ENCODE results near the gene GRID1.

GRID1 gene

DNA sequence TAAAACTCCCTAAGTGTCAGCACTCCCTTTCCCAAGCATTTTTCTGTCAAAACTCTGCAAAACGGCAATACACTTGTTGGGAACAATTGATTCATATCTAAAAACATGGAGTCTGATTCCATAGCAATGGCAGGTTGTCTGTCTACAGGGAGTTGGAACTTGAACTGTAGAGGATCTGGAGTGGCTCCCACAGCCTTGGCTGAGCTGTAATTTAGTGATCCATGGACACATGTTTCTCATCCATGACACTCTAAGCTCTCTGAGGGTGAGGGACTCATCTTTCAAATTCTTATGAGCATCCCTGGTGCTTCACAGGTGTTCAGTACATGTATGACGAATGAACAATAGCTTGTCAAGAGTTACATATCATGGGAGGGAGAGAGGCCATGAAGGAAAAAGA is 466.1 kb downstream of the GRID1 start:
- TF ChIP-seq GATA2 (IDR thresholded peaks at IDR 0.05; ENCODE audit: low read depth, low read length) (no peak), GATA3 (IDR thresholded peaks at IDR 0.05; ENCODE audit: low read depth, low read length) (no peak)

DNA sequence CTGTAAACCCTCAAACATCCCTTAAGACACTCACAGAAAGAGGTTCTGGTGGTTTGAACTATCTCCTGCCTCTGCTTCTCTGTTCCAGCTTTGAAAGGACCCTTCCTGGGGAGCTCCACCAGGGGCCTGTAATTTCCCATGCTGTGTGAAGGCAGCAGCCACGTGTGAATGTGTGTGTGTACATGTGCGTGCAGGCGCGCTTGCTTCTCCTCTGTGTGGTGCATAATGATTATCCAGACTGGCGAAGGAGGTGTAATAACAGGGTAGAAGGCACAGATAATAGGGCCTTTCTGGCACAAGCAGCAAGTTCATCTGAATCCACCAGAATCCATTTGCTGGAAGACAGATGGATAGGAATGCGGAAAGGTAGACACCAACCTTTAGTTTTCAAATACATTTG is 466.5 kb downstream of the GRID1 start:
- no peak for TF ChIP-seq GATA3 (IDR thresholded peaks at IDR 0.05; ENCODE audit: low read depth, low read length)
- no peak for TF ChIP-seq GATA2 (IDR thresholded peaks at IDR 0.05; ENCODE audit: low read depth, low read length)

DNA sequence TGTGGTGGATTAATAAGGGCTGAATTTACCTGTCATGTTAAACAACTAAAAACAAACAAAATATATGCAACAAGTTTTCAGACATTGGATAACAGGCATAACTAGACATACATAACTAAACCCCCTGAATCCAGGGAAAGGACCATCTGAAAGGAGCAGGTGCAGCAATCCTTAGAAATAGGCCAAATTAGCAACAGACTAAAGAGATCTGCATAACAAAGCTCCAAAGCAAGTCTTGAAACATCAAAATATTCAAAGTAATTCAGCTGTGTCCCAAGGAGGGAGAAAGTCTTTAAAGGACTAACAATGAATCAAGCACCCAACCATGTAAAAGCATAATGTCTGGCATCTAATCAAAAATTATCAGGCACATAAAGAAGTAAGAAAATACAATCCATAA is 475.1 kb downstream of the GRID1 start:
- TF ChIP-seq GATA2 (IDR thresholded peaks at IDR 0.05; ENCODE audit: low read depth, low read length) = no peak
- TF ChIP-seq GATA3 (IDR thresholded peaks at IDR 0.05; ENCODE audit: low read depth, low read length) = no peak

DNA sequence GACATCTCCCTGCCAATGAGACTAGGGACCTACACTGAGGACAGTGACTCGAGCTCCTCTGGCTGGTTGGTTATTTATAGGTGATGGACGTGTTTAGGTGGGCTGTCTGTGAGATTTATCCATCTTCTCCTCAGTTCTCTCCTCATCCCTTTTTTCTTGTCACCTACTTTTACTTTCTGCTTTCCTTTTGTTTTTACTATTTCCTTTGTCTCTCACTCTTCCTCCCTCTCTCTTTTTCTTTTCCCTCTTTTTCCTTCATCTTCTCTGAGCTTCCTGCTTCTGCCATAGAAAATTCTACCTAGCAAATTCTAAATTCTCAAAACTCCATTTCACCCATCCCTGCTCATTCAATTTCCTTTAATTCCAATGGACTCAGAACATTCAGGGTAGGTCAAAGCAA is 478.0 kb downstream of the GRID1 start:
- no peak for TF ChIP-seq GATA2 (IDR thresholded peaks at IDR 0.05; ENCODE audit: low read depth, low read length)
- TF ChIP-seq GATA3 (IDR thresholded peaks at IDR 0.05; ENCODE audit: low read depth, low read length) = no peak

DNA sequence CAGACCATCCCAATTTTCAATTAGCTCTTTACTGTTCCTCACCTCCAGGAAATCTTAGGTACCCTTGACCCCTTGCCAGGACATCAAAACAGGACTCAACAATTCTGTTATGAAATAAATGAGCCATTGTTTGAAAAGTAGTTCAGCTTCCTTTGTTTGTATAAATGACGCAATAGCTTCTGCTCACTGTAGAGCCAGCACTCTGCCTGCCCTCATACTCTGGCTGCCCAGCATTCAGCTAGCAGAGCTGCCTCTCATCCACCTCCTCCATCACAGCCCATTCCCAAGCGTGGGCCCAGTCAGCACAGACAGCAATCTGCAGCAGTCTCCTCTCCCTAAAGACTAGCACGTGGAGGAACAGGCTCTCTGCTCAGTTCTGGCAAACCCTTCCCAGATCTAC is 478.6 kb downstream of the GRID1 start:
- no peak for TF ChIP-seq GATA2 (IDR thresholded peaks at IDR 0.05; ENCODE audit: low read depth, low read length)
- TF ChIP-seq GATA3 (IDR thresholded peaks at IDR 0.05; ENCODE audit: low read depth, low read length) = no peak

DNA sequence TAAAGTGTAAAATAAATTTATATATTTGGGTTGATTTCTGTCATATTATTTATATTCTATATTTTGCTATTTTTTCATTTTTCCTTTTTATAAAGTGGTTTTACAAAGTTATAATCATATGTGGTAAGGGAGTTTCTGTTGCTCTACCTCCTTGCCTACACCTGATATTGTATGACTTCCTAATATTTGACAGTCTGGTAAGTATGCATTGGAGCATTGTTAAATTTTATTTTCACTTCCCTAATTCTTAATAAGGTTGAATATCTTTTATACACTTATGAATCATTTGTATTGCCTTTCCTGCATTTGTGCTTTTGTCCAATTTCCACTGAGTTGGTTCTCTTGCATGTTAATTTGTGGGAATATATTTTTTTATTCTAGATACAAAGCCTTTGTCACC is 492.4 kb downstream of the GRID1 start:
- TF ChIP-seq GATA3 (IDR thresholded peaks at IDR 0.05; ENCODE audit: low read depth, low read length) (no peak), GATA2 (IDR thresholded peaks at IDR 0.05; ENCODE audit: low read depth, low read length) (no peak)

DNA sequence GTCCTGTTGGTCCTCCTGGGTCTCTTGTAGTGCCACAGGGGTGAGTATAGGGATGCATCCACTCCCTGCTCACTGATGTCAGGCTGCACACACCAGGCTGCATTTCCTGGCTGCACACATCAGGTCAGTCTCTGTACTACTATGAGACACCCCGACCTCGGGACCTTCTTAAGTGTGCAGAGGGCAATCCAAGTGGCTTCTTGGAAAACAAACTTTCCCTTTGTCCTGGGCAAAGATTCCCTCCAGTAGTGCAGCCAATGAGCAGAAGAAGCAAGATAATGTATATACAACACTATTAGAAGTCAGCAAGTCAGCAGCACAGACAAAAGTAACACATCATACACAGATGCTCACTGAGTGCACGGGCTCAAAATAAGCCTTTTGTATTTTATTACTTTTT is 493.5 kb downstream of the GRID1 start:
- TF ChIP-seq GATA2 (IDR thresholded peaks at IDR 0.05; ENCODE audit: low read depth, low read length) (no peak), GATA3 (IDR thresholded peaks at IDR 0.05; ENCODE audit: low read depth, low read length) (no peak)

DNA sequence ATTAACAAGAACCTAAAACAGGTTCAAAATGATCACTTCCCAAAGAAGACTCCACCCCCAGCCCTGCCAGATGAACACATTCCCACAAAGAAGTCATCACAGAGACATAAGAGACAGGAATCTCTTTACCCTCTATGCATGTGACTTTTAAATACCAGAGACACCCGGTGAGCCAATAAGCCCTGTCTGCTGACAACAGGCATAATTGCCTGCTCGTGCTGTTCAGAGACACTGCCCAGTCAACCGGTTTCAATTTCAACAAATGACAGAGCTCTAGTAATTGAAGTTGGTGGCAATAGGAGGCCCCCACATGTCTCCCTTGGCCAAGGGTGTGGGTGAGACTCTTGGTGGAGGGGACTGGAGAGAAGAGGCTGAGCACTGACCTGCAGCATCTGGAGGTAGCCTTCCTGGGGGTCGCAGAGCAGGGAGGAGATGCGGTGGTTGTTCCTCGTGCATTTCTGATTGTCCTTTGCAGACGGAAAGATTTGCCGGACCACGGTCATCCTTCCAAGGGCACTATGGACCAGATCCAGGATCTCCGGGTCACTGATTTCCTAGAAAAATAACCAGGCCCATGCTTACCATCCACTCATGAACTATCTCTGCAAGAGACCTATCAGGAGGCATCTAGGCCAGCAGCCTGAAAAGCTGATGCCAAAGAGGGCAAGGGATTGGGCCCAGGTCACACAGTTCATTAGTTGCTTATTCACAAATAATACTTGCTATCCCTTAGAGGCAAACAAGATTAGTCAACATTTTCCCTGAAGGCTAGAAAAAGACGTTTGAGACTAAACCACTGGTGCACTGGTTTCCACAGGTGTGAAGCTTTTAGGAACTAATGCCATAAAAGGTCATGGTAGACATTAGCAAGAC is 497.7 kb downstream of the GRID1 start:
- no peak for TF ChIP-seq GATA3 (IDR thresholded peaks at IDR 0.05; ENCODE audit: low read depth, low read length)
- TF ChIP-seq GATA2 (IDR thresholded peaks at IDR 0.05; ENCODE audit: low read depth, low read length) = no peak

DNA sequence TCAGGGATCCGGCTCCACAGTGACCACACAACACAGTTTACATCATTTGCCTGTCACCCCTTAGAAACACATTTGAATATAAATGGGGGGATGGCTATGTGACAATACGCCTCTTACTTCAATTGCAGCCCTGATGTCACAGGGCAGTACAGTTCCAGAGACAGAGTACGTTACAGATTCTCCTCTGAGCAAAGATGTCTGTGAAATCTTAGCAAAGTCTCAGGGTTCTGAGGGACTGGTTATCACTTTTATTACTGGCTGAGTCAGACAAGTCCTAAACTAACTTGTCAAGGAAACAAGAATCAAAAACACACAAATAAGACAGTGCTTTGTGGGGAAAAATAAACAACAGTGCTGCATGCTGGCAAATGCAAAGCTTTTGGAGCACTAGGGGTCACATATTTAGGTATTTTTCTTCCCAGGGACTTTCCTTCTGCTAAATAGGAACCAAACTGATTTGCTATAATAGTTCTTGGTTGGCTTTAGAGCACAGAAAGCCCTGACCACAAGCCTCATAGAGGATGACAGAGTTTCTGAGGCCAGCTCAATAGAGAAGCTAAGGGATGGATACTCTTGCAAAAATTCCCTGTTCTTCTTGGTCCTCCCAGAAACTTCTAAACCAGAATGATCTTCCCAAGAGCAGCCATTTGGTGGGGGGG is 501.6 kb downstream of the GRID1 start:
- no peak for TF ChIP-seq GATA2 (IDR thresholded peaks at IDR 0.05; ENCODE audit: low read depth, low read length)
- TF ChIP-seq GATA3 (IDR thresholded peaks at IDR 0.05; ENCODE audit: low read depth, low read length) = no peak

DNA sequence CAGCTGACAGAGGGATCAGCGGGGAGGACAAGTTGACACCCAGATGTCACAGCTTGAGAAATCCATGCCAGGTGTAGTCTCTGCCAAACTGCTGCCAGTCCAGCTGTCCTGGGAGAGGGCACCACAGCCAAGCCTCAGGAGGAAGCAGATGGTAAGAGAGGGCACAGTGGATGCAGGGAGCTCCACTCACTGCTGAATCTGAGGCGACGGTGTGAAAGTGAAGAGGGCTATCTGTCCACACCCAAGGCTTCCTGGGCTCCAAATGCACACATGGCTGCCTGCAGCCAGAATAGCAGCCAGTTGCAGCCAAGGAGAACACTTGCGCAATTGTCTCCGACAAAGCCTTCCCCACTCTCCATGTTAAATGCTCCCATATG is 502.4 kb downstream of the GRID1 start:
- no peak for TF ChIP-seq GATA3 (IDR thresholded peaks at IDR 0.05; ENCODE audit: low read depth, low read length)
- no peak for TF ChIP-seq GATA2 (IDR thresholded peaks at IDR 0.05; ENCODE audit: low read depth, low read length)

DNA sequence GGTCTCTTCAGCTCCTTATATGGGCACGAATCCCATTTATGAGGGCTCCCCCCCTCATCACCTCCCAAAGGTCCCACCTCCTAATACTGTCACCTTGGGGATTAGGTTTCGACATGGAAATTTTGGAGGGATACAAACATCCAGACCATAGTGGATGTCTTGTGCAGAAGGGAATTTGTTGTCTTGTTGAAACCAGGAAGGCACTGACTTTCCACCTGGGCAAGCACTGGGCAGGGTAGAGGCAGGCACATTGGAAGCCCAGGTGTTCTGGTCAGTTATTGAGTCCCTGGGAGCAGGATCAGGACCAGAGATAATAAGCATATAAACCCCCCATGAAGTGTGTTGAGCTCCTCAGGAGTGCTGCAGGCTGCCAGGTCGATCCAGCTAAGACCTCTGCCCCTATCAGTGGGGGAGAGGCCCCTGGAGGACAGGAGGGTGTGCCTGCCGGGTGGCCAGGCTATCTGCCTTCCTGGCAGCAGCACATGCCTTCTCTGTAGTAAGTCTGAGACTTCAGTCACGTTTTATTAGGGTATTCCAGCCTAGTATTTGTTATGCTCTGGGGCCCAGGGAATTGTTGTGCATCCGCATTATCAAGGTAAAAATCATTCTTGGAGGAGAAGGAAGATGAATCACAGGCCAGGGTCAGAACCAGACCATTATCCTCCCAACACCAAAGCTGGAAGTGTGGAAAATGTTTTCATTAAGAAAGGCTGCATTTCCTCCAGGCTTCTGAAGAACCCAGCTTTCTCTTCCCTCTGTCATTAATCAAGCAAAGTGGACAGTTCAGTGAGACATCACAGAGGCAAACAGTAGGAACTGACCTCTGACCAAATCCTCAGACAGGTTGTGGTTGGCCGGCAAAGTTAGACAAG is 503.1 kb downstream of the GRID1 start:
- TF ChIP-seq GATA3 (IDR thresholded peaks at IDR 0.05; ENCODE audit: low read depth, low read length) = no peak
- no peak for TF ChIP-seq GATA2 (IDR thresholded peaks at IDR 0.05; ENCODE audit: low read depth, low read length)

DNA sequence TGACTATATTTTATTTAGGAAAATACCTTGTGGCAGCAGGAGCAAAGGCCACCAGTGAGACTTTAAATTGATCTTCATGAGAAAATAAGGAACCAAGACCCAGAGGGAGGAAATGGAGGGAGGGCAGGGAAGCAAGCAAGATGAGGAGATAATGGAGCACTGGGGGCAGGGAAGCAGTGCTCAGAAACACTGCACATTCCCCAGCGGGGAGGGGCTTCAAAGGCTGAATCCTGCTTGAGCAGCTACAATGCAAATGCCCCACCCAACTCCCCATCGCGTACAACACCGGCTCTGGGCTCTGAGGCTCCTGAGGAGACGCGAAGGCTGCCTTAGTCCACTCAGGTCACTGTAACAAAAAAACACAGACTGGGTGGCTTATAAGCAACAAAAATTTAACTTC is 503.8 kb downstream of the GRID1 start:
- TF ChIP-seq GATA3 (IDR thresholded peaks at IDR 0.05; ENCODE audit: low read depth, low read length) = no peak
- no peak for TF ChIP-seq GATA2 (IDR thresholded peaks at IDR 0.05; ENCODE audit: low read depth, low read length)

DNA sequence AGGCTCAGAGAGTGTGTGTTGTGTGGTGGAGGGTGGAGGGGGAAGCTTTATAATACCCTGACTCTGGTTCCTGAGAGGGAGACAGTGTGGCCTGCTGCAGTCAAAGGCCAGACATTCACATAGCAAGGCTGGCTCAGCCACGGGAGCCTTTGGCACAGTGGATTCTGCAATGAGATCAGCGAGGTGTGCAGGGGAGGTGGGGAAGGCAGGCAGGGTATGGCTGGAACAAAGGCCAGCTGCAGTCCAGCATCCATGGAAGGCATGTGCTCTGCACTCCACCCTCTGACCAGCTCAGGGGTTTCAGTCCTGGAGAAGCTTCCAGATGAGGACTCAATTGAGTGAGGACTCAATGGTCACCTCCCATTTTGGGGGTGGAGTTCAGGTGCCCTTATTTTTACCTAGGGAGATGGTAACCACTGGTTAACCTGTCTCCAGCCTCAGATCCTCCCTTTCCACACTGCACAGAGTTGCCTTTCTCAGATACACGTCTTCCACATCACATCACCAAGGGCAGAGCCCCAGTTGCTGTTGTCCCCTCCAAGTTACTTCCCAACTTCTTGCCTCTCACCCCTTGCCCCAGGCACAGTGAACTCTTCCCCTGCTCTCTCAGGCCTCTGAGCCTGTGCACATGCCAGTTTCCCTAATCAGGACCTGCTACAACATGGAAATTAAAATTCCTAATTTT is 504.9 kb downstream of the GRID1 start:
- no peak for TF ChIP-seq GATA2 (IDR thresholded peaks at IDR 0.05; ENCODE audit: low read depth, low read length)
- no peak for TF ChIP-seq GATA3 (IDR thresholded peaks at IDR 0.05; ENCODE audit: low read depth, low read length)

DNA sequence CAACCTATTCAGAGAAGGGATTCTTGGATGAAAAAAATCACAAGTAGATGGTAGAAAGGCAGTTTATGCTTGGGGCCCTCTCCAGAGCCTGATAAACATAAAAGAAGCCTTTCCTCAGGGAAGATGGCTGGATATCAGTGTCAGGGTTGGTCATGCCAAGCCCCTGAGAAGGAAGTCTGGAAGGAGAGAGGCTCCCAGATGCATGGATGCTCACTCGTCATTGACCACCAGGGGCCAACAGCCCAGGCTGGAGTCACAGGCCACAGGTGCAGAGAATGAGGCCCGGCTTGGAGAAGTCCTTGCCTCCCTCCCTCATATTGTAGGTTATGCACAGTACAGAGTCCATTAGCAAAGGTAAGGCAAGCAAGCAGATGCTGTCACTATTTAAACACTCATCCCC is 506.7 kb downstream of the GRID1 start:
- TF ChIP-seq GATA3 (IDR thresholded peaks at IDR 0.05; ENCODE audit: low read depth, low read length) = no peak
- TF ChIP-seq GATA2 (IDR thresholded peaks at IDR 0.05; ENCODE audit: low read depth, low read length) = no peak

Data from SH-SY5Y (cell line).